ENCODE measurements around the gene ZSCAN5A.

GRCh38 chr19:56321254-56321988 is 6.8 kb upstream of the ZSCAN5A start:
- TF ChIP-seq ZNF174 (CRISPR knock-in tag; IDR thresholded peaks at IDR 0.05) (no peak), ZNF184 (CRISPR knock-in tag; IDR thresholded peaks at IDR 0.05) (no peak), RFX5 (IDR thresholded peaks at IDR 0.05; ENCODE audit: low read depth, low read length) (no peak), ZNF511 (CRISPR knock-in tag; IDR thresholded peaks at IDR 0.05) (no peak), EZH2 (IDR thresholded peaks at IDR 0.05; ENCODE audit: borderline replicate concordance, low read depth, low read length) (no peak), MAX (CRISPR knock-in tag; IDR thresholded peaks at IDR 0.05) (no peak), ZNF766 (CRISPR knock-in tag; conservative IDR thresholded peaks at IDR 0.05) (peak; percentile 52), ELF1 (tag; IDR thresholded peaks at IDR 0.05) (no peak), ETV6 (IDR thresholded peaks at IDR 0.05; ENCODE audit: borderline replicate concordance in 1 of 2, low read depth in 2 of 2, low read length in 1 of 2) (no peak), ETV6 (CRISPR knock-in tag; IDR thresholded peaks at IDR 0.05; ENCODE audit: borderline replicate concordance) (no peak), SREBF2 (CRISPR knock-in tag; IDR thresholded peaks at IDR 0.05) (no peak), USF2 (CRISPR knock-in tag; IDR thresholded peaks at IDR 0.05) (no peak), ZFX (CRISPR knock-in tag; IDR thresholded peaks at IDR 0.05) (no peak), TAF7 (tag; IDR thresholded peaks at IDR 0.05) (no peak), GTF2F1 (IDR thresholded peaks at IDR 0.05; ENCODE audit: low read depth, low read length) (no peak)

All from K562 (cell line).